GM21390 (cell line): ENCODE data around the gene DHCR24.
"Not testable (repeated sequence)": the region's sequence is repeated elsewhere in the genome, so short reads cannot be mapped to it uniquely, and the experiment has no call there.

Experiments
- ATAC-seq: cut with Tn5 transposase; IDR thresholded peaks from one replicate; pipeline ENCODE4 v1.9.1; 2021; ENCODE audit not compliant: unreplicated experiment

Gene DHCR24, protein sequence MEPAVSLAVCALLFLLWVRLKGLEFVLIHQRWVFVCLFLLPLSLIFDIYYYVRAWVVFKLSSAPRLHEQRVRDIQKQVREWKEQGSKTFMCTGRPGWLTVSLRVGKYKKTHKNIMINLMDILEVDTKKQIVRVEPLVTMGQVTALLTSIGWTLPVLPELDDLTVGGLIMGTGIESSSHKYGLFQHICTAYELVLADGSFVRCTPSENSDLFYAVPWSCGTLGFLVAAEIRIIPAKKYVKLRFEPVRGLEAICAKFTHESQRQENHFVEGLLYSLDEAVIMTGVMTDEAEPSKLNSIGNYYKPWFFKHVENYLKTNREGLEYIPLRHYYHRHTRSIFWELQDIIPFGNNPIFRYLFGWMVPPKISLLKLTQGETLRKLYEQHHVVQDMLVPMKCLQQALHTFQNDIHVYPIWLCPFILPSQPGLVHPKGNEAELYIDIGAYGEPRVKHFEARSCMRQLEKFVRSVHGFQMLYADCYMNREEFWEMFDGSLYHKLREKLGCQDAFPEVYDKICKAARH

DNA sequence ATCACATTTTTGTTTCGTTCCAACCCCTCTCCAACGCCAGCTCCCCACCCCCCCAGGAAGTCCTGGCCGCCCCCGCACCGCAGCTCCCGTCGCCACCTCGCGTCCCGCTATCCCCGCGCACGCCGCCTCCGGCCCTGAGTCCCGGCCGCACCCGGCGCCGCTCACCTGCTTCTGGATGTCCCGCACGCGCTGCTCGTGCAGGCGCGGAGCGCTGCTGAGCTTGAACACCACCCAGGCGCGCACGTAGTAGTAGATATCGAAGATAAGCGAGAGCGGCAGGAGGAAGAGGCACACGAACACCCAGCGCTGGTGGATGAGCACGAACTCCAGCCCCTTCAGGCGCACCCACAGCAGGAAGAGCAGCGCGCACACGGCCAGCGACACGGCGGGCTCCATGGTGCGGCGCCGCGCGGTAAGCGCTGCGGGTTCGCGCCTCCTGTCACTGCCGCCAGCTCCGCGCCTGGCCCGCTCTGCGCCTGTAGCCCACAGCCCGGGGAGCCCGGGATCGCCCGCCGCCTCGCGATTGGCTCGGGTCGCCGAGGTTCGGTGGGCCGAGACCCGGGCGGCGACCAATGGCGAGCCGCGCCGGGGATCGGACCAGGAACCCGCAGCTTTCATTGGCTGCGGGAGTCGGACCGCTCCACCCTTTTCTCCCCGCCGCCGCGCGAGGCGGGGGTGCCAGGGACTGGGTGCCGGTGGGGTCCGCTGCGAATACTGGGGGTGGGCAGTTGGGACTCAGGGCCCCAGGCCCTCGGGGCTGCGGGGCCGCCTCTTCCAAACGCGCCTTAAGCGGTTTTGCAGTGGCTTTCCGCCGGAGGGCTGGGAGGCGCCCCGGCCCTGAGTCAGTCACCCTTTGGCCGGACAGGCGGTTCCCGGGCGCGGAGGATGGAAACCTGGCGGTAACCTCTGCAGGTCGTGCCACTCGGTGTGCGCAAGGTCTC, at the start of gene DHCR24:
Gene DHCR24, minus strand, starts transcription at position 472 of the 941 bp plus-strand sequence. Its CDS starts 76 bp downstream, at position 396.
- peak; percentile 89 for ATAC-seq

DNA sequence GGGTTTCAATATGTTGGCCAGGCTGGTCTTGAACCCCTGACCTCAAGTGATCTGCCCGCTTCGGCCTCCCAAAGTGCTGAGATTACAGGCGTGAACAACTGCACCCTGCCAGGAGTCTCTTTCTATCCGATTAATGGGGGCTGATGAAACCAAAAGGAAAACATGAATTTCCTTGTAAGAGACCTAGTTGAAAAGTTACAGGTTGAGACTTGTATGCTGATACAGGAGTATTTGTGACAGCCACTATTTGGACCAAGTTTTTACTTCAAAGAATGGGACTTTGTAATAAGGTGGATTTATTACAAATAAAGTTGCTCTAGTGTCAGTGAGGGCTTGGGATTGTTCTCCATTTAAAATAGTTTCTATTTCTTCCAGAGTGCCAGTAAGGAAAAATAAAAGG, 49.8 kb upstream of the DHCR24 start:
- ATAC-seq: no peak

DNA sequence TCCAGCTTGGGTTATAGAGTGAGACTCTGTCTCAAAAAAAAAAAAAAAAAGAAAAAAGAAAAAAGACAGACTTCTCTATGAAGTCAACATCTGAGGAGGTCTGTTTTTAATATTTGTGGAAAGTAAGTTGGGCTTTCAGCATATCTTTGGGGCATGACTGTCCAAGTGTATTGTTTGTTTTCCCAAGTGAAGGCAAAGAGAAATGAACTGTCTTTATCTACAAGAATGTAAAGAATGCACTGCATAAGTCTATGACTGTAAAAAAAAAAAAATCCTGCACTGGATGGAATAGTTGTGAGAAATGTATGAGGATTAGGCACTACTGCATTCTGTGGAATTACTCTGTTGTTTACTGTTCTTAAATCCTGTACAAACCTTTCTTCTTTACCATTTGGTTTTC, 47.9 kb upstream of the DHCR24 start:
- ATAC-seq: no peak

DNA sequence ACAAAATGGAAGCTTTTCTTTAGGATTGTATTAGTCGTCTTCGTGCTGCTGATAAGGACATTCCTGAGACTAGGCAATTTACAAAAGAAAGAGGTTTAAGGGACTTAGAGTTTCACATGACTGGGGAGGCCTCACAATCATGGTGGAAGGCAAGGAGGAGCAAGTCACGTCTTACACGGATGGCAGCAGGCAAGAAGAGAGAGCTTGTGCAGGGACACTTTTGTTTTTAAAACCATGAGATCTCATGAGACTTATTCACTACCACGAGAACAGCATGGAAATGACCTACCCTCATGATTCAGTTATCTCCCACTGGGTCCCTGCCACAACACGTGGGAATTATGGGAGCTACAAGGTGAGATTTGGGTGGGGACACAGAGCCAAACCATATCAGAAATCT, 47.1 kb upstream of the DHCR24 start:
- ATAC-seq: not testable (repeated sequence)

DNA sequence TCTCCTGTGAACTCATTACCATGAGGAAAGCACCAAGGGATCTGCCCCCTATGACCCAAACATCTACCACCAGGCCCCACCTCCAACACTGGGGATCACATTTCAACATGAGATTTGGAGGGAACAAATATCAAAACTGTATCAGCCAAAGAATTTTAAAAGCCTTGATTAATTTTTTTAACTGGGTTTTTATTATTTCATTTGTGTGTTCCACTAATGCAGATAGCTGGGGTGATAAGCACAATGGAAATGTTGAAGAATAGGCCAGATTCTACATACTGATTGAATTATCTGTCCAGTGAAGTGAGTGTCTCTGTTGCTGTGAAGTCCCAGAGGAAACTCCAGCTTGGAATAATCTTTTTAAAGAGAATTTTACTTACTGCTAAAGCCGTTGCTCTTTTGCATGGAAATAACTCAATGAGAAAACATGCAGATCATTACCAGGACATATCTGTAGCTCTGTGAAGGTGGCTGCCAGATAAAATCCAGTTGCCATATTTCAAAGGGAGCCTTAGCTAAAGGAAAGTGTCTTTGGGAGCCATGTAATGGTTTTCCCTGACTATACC, 44.4 kb upstream of the DHCR24 start:
- ATAC-seq: no peak

DNA sequence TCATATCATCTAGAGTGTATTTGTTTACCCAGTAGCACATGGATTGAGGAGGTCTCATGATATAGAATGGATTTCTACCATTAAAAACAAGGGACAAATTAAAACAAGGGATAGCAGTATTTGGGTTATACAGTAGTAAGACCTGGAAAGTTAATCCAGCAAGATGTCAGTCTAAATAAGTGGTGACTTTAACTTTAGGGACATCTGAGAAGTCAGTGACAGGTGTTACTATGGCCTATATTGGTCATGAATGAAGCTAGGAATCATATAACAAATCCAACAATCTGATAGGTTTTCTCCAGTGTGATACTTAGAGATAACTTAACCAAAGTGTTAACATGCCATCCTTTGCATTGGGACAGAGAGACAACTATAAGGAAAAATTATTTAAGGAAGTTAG, 42.7 kb upstream of the DHCR24 start:
- no peak for ATAC-seq

DNA sequence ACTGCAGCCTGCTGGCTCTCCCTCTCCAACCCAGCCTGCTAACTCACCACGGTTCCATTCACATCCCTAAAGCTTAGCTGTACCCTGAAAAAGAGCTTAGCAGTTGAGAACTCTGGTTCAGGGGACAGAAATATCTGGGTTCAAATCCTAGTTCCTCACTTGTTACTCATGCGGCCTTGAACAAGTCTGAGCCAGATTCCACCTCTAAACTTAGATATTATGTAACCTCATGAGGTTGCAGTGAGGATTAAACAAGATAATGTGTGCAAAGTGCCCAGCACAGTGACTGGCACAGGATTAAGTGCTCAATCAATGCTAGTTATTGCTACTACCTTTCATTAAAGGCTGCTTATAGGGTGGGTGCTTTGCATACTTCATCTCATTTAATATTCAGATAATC, 41.3 kb upstream of the DHCR24 start:
- ATAC-seq: no peak

DNA sequence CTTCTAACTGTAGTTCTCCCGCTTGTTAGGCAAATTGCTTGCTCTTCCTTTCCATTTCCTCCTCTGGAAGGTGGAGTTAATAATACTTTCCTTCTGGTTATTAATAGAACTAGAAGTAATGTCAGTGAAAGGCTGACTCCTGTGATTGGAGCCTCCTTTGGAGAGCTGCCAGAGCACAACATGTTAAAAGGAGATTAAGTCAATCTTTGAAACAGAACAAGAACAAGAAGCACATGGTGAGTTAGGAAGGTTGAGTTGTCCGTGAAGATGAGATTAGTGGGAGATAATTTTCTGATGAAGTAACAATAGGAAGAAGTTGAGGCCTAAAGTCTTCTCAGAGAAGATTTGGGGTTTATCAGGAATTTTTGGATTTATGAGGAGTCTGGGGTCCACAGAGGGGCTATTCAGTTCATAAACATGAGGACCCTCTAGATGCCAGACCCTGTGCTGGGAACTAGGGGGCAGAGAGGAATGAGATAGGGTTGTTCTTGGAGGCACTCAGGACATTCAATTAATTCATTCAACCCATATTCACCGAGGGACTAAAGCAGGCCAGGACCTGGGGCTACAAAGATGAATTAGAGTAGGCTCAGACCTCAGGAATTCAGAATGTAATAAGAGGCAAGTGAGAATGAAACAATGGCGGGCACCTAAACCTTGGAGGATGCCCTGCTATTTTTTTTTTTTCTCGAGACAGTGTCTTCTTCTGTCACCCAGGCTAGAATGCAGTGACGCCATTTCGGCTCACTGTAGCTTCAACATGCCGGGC, 40.7 kb upstream of the DHCR24 start:
- no peak for ATAC-seq

DNA sequence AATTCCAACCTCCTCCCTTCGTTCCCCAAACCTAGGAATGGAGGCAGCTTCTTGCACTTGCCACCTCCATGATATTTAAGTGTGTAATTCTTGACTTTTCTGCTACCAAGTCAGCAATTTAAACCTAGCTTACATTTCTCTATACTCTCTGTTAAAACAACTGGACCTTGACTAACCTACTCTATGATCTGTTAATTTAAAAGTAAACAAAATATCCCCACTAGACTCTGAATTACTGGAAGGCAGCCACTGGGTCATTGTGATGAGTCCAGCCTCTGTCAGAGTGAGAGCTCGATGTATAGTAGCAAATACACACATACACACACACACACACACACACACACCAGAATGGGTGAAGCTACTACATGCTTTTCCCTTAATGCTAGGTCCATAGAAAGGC, 40.0 kb upstream of the DHCR24 start:
- ATAC-seq: no peak

DNA sequence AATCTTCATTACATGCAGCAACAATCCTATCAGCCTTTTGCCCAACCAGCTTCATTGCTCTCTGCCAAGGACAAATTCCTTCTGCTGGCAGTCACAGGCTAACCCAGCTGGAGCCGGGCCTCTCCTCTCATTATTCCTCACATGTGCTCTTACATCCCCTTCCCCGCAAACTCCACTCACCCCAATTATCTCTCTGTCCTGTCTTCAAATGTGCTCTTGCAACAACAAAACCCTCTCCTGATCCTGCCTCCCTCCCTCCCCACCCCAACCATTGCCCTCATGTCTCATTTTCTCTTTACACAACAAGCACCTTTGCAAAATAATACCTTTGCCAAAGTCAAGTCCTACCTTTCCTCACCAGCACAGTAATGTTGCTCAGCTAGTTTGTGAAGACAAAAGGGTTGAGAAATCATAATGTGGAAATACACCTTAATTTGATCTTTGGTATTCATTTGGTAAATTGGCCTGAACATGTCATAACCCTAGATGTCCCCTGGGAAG, 36.0 kb upstream of the DHCR24 start:
- ATAC-seq: no peak

DNA sequence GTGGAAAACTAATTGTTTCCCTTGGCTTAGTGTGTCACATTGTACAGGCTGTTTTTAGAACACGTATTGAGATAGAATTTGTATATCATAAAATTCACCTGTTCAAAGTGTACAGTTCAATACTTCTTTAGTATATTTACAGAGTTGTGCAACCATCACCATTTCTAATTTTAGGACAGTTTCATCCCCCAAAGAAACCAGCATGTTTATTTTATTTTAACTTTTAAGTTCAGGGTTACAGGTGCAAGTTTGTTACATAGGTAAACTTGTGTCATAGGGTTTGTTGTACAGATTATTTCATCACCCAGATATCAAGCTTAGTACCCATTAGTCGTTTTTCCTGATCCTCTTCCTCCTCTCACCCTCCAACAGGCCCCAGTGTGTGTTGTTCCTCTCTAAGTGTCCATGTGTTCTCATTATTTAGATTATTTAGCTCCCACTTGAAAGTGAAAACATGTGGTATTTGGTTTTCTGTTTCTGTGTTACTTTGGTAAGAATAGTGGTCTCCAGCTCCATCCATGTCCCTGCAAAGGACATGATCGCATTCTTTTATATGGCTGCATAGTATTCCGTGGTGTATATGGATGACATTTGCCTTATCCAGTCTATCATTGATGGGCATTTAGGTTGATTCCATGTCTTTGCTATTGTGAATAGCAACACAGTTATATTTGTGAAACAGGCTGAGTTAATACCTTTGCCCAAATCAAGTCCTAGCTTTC, 35.2 kb upstream of the DHCR24 start:
- no peak for ATAC-seq

DNA sequence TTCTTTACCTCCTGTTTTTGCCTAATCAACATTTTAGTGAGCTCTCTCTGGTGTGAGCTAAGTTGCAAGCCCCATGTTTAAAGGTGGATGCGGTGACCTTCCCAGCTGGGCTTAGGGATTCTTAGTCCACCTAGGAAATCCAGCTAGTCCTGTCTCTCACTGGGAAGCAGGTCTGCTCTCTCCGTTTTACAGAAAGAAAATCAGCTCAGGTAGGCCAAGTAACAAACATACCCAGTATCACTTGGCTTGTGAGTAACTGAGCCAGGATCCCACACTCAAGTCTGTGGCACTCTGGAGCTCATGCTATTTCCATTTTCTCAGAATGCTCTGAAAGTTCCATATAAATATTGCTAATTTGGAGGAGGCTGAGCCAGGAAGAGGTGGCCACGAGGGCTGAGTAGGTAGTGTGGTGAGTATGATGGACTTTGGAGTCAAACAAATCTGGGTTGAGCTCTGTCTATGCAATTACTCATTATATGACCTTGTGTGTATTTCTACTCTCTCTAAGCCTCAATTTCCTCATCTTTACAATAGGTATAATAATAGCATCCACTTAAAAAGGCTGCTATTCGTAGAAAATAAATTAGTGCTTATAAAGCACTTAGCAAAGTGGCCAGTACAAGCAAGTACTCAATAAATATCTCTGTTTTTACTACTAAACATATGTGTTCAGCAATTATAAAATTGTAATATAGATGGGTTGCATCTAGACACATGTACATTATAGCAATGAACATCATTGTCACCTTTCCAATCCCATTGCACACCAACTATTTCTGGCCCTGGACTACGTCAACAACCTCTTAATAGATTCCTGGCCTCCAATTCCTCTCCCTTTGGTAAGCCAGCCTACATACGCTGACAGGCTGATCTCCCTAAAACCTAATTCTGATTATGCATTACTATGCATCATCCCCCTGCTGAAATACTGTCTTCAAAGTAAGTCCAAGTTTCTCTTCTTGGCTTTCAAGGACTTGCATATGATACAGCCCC, 32.7 kb upstream of the DHCR24 start:
- ATAC-seq: no peak

DNA sequence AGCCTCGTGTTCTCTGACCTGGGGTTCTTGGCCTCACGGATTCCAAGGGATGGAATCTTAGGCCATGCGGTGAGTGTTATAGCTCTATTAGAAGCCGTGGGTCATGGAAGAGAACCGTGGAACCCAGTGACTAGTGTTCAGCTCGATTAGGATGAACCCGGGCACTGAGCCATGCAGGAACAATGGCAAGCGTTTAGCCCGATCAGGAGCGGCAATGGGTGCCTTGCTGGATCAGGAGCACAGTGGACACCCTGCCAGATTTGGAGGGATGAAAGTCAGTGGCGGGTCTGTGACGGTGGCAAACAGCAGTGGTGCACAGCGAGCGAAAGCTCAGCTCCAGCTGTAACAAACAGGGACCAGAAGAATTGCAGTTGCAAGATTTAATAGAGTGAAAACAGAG, 24.1 kb upstream of the DHCR24 start:
- not testable (repeated sequence) for ATAC-seq

DNA sequence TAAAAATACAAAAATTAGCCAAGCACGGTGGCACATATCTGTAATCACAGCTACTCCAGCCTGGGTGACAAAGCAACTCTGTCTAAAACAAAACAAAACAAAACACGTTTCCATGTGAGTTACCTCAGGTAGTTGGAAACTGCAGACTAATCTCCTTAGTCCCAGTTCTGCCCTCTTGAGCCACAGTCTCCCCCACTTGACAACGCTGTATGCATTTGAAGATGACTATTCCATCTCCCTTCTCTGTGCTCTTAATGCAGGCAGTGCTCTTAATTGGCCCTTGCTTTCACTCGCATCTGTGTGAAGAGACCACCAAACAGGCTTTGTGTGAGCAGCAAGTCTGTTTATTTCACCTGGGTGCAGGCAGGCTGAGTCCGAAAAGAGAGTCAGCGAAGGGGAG, 19.6 kb upstream of the DHCR24 start:
- no peak for ATAC-seq

DNA sequence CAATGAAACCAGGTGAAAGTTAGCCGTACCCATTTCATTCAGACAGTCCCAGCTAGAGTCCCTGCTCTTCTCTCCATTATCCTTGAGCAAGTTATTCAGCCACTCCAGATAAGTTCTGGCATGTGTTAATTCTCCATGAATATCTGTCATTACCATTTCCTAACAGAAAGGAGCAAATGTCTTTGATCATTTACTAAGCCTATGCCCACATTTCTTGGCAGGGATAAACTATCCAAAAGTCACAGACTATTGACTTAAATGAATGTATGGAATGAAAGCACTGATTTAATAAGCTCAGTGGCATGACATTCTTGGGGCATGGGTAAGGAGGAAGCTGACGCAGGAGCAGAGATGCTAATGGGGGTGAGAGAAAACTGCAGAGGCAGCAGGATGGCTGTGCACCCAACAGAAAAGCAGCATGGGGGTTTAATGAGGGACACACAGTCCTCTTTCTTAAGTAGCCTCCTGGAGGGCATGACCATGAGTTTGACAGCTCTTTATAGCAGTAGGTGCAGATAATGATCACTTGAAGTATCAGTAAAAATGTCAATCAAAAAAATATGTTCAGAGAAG, 17.6 kb upstream of the DHCR24 start:
- ATAC-seq: no peak

DNA sequence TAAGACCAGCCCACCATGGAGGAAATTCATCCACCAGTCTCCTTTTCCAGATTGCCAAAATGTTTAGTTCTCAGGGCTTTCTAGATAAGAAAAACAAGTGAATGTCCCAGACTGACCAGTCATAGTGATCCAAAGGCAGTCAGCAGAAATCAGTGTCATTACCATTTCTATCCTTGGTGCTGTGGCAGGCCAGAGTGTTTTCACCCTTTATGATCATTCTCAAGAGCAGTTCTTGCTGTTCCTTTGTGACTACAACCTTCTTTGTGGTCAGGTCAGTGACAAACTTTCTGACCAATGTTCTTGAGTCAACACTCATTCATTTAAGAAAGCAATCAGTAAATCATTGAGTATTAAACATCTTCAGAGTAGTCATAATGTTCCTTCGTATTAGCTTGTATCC, 7.3 kb upstream of the DHCR24 start:
- no peak for ATAC-seq

DNA sequence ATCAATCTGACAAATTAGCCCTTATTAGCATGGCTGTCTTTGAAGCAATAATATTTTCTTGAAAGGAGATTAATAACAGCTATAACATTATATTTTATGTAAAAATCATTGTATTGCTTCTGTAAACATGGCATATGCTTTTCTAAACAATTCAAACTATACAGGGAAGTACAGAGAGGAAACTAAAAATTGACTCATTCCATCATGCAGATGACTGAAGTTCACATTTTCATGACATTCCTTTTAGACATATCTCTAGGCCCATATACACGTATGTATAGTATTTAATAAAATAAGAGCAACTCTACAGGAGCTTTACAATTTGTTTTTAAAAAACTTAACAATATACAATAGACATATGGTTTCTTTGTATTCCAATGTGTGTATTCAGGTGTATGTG, 5.6 kb upstream of the DHCR24 start:
- ATAC-seq: no peak

DNA sequence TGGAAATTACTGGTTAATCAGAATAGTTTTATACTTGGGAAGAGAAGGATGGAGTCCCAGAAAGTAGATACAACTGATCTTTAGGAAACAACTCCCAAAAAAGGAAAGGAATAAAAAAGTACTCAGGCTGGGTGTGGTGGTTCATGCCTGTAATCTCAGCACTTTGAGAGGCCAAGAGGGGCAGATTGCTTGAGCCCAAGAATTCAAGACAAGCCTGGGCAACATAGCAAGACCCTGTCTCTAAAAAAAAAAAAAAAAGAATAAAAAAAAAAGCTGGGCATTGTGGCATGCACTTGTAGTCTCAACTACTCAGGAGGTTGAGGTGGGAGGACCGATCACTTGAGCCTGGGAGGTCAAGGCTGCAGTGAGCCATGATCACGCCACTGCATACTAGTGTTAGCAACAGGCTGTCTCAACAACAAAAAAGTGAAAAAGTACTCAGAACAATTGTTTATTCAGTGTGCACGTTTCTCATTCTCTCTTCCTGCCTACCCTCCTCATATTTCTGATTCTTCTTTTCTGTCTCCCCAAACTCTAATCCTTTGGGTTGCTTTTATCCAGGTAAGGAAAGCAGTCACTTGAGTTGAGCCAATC, 2.2 kb upstream of the DHCR24 start:
- ATAC-seq: no peak
